ENCODE data around the gene FEM1B.

DNA sequence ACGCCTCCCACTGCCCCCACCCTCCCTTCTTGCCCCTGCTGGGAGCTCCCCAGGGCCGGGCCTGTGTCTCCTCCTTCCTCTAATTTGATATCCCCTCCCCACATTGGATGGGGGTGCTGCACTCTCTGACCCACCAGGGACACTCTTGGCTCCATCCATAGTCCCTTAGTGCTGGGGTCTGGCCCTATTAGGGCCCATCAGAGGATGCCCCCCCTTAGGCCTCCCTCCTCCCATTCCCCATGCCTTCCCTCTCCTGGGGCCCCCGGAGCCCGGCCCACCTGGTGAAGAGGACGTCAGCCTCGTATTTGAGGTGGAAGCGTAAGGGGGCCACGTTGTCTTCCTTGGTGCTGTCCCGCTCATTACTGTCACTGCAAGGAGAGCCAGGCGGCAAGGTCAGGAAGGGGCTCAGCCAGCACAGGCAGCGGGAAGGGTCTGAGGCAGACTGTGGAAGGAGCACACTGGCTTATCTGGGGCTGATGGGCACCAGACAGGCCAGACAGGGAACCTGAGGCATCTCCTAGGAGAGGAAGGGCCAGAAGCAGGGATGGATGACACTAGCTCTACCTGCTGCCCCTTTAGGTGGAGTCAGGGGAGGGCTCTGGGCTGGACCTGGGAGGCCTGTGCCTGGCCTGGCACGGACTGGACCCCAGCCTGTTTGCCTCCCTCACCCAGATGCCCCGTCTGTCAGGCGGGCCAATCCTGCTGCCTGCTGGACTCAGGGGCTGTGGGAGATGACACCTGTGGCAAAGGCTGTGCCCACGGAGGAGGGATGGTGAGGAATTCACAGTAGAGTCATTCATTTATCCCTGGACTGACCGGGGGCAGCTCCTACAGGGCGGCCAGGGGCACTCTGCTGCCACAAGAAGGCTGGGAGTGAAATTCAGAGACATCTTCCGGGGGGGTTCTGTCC, 36.2 kb downstream of the FEM1B start:
- no peak for TF ChIP-seq SMC3 (IDR thresholded peaks at IDR 0.05)
- TF ChIP-seq, protein P1, sequence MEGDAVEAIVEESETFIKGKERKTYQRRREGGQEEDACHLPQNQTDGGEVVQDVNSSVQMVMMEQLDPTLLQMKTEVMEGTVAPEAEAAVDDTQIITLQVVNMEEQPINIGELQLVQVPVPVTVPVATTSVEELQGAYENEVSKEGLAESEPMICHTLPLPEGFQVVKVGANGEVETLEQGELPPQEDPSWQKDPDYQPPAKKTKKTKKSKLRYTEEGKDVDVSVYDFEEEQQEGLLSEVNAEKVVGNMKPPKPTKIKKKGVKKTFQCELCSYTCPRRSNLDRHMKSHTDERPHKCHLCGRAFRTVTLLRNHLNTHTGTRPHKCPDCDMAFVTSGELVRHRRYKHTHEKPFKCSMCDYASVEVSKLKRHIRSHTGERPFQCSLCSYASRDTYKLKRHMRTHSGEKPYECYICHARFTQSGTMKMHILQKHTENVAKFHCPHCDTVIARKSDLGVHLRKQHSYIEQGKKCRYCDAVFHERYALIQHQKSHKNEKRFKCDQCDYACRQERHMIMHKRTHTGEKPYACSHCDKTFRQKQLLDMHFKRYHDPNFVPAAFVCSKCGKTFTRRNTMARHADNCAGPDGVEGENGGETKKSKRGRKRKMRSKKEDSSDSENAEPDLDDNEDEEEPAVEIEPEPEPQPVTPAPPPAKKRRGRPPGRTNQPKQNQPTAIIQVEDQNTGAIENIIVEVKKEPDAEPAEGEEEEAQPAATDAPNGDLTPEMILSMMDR (IDR thresholded peaks at IDR 0.05) = no peak
